Measurements from ENCODE around the gene TMEM132D. TPM values are rescaled to one million over a fixed set of nuclear protein-coding genes. Genes with fewer than 3 reads are reported as not detected.
"Not testable (repeated sequence)": the region's sequence is repeated elsewhere in the genome, so short reads cannot be mapped to it uniquely, and the experiment has no call there.

Gene TMEM132D
- total RNA-seq, 2 donors from 2014 or later: not detected

GRCh38 chr12:129230995-129231394 lies 672.8 kb downstream of the TMEM132D start:
- DNase-seq (ENCODE audit: low spot score in 2 of 2) (no peak), ATAC-seq (no peak)
- Mint-ChIP-seq H3K27ac (no peak overlapping the region), H3K9me3 (peaks cover 0 to 6% of the 10 kb centered on the region in 2 donors), H3K36me3 (peaks cover 0 to 7% of the 10 kb centered on the region in 2 donors)

DNA sequence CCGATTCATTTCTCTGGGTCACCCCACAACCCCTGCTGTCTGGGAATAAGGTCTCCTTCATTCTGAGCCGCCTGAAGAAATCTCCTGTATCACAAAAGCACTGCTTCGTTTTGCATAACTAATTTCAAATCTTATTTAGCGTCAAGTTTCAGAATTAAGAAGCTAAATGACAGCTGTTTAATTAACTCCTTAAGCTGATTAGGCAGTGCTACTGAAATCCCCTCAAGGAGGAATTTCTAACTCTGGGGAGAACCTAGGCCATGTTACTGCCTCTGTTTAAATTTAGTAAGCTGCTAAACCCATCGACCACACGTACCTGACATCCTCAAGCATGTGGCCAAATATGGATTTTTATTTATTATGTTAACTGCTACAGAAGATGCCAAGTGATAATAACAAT lies 677.0 kb downstream of the TMEM132D start:
- DNase-seq (ENCODE audit: low spot score in 2 of 2) (no peak), ATAC-seq (no peak)
- peaks cover 0 to 6% of the 10 kb centered on the region in 2 donors for H3K9me3 Mint-ChIP-seq
- H3K36me3 Mint-ChIP-seq: peaks cover 0 to 7% of the 10 kb centered on the region in 2 donors
- no peak overlapping the region for H3K27ac Mint-ChIP-seq

GRCh38 chr12:129226005-129226404 lies 677.8 kb downstream of the TMEM132D start:
- DNase-seq (ENCODE audit: low spot score in 2 of 2) (no peak), ATAC-seq (no peak)
- Mint-ChIP-seq H3K36me3 (peaks cover 0 to 13% of the 10 kb centered on the region in 2 donors), H3K9me3 (peaks cover 5 to 6% of the 10 kb centered on the region in 2 donors), H3K27ac (no peak overlapping the region)

DNA sequence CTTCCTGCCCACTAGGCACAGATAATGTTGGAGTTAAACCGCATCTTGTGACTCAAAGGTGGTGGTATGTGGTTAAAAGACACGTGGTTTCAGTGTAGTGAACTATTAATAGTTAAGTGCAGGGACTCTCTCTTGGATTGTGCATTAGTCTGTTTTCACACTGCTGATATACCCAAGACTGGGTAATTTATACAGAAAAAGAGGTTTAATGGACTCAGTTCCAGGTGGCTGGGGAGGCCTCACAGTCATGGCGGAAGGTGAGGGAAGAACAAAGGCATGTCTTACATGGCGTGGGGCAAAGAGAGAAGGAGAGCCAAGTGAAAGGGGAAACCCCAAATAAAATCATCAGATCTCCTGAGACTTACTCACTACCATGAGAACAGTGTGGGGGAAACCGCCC lies 688.3 kb downstream of the TMEM132D start:
- Mint-ChIP-seq H3K27ac (no peak overlapping the region), H3K36me3 (peaks cover 0 to 9% of the 10 kb centered on the region in 2 donors), H3K9me3 (peaks cover 14 to 23% of the 10 kb centered on the region in 2 donors)
- DNase-seq (ENCODE audit: low spot score in 2 of 2): no peak
- no peak for ATAC-seq

DNA sequence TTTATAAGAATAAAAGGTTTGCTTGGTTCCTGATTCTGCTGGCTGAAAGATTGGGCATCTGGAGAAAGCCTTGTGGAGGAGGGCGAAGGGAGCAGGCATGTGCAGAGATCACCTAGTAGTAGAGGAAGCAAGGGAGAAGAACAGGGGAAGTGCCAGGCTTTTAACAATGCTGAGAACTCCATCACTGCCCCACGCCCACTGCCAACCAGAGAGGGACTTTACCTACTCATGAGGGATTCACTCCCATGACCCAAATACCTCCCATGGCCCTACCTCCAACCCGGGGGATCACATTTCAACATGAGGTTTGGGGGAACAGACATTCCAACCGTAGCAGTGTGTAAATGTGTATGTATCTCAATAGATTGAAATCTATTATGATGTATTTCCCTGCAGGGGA lies 690.3 kb downstream of the TMEM132D start:
- Mint-ChIP-seq H3K9me3 (peaks cover 15 to 22% of the 10 kb centered on the region in 2 donors), H3K27ac (no peak overlapping the region), H3K36me3 (peaks cover 0 to under 1% of the 10 kb centered on the region in 2 donors)
- DNase-seq (ENCODE audit: low spot score in 2 of 2) (no peak), ATAC-seq (no peak)

- H3K27ac Mint-ChIP-seq: no peak overlapping the region
- no peak for ATAC-seq
- peaks cover 15 to 20% of the 10 kb centered on the region in 2 donors for H3K9me3 Mint-ChIP-seq
- no peak for DNase-seq (ENCODE audit: low spot score in 2 of 2)
- H3K36me3 Mint-ChIP-seq: no peaks in the 10 kb centered on the region
These were observed 691.8 kb downstream of the TMEM132D start for GRCh38 chr12:129211862-129212630.

DNA sequence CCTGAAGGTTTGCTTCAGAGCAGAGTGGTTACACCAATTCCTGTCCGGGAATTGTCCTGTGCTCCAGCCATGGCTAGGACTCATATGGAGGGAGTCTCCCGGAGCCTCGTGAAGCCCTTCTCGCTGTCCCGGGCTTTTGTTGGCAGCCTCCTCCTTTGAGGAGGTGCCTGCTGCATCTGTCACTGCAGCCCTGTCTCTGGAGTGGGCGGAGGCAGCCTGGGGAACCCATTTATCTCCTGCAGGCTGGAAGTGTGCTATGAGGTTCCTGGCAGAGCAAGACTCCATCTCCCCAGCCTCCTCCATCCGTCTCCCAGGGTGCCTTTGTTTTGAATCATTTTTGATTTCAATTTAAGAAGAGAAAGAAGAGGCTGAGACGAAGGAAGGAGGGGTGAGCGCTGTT lies 695.3 kb downstream of the TMEM132D start:
- no peak overlapping the region for H3K27ac Mint-ChIP-seq
- peaks cover 0 to 17% of the 10 kb centered on the region in 2 donors for H3K9me3 Mint-ChIP-seq
- no peak for ATAC-seq
- H3K36me3 Mint-ChIP-seq: no peaks in the 10 kb centered on the region
- DNase-seq (ENCODE audit: low spot score in 2 of 2): no peak

DNA sequence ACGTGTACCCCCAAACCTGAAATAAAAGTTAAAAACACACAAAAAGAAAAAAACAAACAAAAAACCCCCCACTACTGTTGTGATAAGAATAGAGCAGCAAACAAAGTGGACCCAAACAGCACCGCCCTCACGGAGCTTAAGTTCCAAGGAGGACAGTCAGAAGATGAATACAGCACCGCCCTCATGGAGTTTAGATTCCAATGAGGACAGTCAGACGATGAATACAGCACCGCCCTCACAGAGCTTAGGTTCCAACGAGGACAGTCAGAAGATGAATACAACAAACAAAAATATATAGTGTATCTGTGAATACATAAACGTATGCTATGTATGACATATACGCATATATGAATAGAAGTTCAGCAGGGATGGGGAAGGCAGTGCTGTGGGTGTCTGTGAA lies 696.7 kb downstream of the TMEM132D start:
- ATAC-seq (no peak), DNase-seq (ENCODE audit: low spot score in 2 of 2) (no peak)
- Mint-ChIP-seq H3K9me3 (peaks cover 0 to 17% of the 10 kb centered on the region in 2 donors), H3K36me3 (no peaks in the 10 kb centered on the region), H3K27ac (no peak overlapping the region)

DNA sequence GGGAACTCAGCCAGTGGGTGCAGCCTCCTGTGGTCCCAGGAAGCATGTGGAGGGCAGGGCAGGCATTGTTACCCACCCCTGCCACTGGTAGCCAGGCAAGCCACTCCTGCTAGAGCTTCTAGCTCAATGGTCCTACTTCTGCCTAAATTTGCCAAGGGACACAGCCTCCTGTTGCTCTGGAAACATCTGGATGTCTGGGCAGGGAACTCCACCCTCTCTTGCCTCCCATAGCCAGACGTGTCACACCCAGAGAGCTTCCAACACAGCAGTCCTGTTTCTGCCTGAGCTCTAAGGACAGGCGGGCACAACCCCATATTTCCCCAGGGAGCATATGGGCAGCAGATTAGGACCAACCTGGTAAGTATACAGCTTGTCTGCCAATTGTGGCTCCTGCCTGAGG lies 700.4 kb downstream of the TMEM132D start:
- H3K36me3 Mint-ChIP-seq: no peaks in the 10 kb centered on the region
- peaks cover 4 to 17% of the 10 kb centered on the region in 2 donors for H3K9me3 Mint-ChIP-seq
- no peak for DNase-seq (ENCODE audit: low spot score in 2 of 2)
- ATAC-seq: no peak
- H3K27ac Mint-ChIP-seq: no peak overlapping the region

DNA sequence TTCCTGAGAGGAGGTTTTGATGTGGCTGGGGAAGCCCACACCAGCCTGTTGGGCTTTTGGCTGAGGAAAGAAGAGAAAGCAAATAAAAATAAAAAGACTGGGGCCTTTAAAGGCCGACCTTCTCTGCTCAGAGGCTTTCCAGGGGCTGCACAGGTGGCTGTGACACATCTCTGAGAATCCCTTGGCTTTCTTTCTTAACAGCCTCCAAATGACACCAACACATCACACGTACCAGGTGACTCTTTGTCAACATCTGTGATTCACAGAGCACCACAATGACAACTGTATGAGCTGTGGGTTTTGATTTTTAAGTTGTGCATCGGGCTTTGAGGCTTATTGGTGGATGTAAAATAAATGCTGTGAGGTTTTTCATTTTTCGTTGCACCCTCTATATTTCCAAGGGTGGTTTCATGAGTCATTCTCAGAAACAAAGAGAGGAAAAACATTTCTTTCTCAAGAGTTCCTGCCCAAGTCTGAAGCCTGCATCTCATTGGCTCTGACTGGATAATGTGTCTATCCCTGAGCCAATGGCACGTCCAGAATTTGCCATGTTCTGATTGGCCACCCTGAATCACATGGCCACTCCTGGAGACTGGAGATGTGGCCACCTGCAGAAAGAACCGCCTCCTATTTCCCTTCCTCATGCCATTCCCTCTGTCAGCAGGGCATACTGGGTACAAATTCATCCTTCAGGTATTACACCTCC lies 701.6 kb downstream of the TMEM132D start:
- H3K9me3 Mint-ChIP-seq: peaks cover 7 to 15% of the 10 kb centered on the region in 2 donors
- no peaks in the 10 kb centered on the region for H3K36me3 Mint-ChIP-seq
- no peak overlapping the region for H3K27ac Mint-ChIP-seq
- peak in 1 of 2 donors; percentile 75 for ATAC-seq
- no peak for DNase-seq (ENCODE audit: low spot score in 2 of 2)

DNA sequence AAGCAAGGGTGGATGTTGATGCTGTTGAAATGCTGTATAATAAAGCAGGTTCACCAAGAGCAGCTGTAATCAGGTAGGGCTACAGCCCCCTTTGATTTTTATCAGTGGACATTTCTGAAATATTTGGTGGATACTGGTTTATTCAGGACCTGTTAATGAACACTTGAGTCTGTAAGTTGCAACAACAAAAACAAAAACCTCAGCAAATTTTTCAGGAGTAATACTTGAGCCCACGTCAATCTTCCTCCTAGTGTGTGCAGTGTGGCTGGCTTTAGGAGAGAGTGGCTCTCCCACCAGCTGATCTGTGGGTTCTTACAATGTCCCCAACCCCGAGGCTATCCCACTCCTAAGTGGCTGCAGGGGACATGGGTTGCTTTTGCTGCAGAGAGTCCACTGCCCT lies 702.8 kb downstream of the TMEM132D start:
- ATAC-seq: no peak
- Mint-ChIP-seq H3K9me3 (peaks cover 7 to 12% of the 10 kb centered on the region in 2 donors), H3K36me3 (no peaks in the 10 kb centered on the region), H3K27ac (no peak overlapping the region)
- DNase-seq (ENCODE audit: low spot score in 2 of 2): no peak

DNA sequence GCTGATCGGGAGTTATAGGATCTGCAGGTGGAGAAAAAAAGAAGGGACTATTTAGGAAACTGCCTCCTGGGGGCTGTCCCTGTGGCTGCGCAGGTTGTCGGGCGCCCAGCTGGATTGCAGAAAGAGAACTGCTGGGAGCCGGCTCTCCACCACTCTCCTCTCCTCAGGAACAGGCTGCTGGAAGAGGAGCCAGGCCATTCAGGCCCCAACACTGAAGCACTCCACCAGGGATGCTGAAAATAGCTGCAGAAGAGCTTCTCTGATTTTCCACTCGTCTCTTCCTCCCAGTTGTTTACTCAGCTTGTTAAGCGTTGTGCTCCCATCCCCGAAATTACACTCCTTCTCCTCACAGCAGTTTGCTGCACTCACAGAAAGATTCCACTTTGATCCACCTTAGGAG lies 703.2 kb downstream of the TMEM132D start:
- no peak overlapping the region for H3K27ac Mint-ChIP-seq
- H3K9me3 Mint-ChIP-seq: peaks cover 7 to 12% of the 10 kb centered on the region in 2 donors
- no peak for DNase-seq (ENCODE audit: low spot score in 2 of 2)
- no peaks in the 10 kb centered on the region for H3K36me3 Mint-ChIP-seq
- ATAC-seq: no peak

DNA sequence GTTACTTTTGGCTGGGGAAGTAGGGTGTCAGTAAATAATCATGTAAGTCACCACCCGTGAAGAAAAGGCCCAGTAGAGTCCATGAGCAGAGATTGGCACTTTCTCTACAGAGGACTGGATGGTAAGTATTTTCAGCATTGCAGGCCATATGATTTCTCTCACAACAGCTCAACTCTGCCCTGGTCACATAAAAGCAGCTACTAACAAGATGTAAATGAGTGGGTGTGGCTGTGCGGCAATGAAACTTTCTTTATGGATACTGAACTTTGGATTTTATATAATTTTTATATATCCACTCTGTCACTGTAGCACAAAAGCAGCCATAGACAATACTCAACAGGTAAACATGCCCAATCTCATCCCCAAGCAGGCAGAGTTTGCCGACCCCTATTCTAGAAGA lies 706.9 kb downstream of the TMEM132D start:
- no peak for DNase-seq (ENCODE audit: low spot score in 2 of 2)
- no peak for ATAC-seq
- Mint-ChIP-seq H3K27ac (no peak overlapping the region), H3K36me3 (peaks cover 0 to 5% of the 10 kb centered on the region in 2 donors), H3K9me3 (peaks cover 12 to 18% of the 10 kb centered on the region in 2 donors)

DNA sequence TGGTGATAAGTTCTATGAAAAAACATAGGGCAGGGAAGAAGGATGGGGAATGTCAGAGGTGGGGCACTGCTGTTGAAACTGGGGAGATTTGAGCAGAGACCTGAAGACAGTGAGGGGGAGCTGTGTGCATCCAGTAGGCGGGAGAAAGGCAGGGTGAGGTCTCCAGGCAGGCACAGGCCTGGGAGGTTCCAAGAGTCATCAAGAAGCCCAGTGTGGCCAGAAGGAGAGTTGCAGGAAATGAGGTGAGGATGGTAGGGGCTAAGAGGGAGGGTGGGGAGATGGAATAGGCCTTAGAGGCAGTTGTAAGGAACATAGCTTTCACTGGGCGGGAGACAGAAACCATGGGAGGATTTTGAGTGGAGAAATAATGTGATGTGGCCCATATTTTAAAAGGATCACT lies 708.7 kb downstream of the TMEM132D start:
- no peak overlapping the region for H3K27ac Mint-ChIP-seq
- H3K36me3 Mint-ChIP-seq: peaks cover 0 to 5% of the 10 kb centered on the region in 2 donors
- peaks cover 8 to 13% of the 10 kb centered on the region in 2 donors for H3K9me3 Mint-ChIP-seq
- ATAC-seq: no peak
- no peak for DNase-seq (ENCODE audit: low spot score in 2 of 2)

DNA sequence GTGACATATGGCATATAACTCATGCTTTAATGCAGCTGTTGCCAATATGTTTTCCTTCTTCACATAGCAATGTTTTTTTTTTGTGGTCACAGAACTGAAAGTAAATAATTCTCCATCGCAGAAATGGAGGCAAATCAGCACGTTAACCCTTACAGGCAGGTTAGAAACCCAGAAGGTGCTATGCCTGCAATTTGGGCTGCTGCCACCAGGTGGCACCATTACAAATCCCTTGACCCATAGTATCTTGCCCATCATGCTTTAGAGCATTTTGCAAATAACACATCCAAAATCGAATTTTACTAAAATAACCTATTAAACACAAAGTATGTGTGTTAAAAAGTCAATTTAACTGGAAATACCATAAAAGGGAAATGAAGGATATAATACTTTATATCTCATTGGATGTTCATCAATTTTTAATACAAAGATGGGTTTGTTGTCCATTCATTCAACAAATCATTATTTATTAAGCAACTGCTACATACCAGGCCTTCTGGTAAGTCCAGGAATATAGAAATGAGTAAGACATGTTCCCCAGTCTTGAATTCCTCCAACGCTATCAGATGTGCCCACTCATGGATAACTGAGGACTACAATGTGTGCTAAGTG lies 710.5 kb downstream of the TMEM132D start:
- ATAC-seq: no peak
- Mint-ChIP-seq H3K36me3 (peaks cover 0 to 5% of the 10 kb centered on the region in 2 donors), H3K27ac (no peak overlapping the region), H3K9me3 (peaks cover 12 to 13% of the 10 kb centered on the region in 2 donors)
- DNase-seq (ENCODE audit: low spot score in 2 of 2): peak in 1 of 2 donors; percentile 29

DNA sequence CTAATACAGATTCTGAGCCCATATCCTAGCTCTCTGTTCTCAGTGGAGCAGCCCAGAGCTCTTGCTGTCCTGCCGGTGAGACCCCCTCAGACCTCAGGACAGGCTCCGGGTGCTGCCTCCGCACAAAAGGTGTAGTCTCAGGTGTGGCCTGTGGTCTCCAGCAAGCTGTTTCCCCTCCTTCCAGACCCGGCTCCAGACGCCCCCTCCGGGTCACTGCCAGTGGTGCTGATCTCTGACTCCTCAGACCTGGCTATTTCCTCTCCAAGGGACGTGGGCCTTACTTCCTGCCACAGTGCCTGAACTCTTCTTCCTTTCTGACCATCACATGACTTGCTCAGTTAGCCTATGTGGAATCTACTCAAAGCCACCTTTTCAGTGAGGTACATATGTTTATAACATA lies 713.0 kb downstream of the TMEM132D start:
- Mint-ChIP-seq H3K27ac (no peak overlapping the region), H3K36me3 (peaks cover 0 to 5% of the 10 kb centered on the region in 2 donors), H3K9me3 (peaks cover 13% of the 10 kb centered on the region in 2 donors)
- ATAC-seq: no peak
- no peak for DNase-seq (ENCODE audit: low spot score in 2 of 2)

DNA sequence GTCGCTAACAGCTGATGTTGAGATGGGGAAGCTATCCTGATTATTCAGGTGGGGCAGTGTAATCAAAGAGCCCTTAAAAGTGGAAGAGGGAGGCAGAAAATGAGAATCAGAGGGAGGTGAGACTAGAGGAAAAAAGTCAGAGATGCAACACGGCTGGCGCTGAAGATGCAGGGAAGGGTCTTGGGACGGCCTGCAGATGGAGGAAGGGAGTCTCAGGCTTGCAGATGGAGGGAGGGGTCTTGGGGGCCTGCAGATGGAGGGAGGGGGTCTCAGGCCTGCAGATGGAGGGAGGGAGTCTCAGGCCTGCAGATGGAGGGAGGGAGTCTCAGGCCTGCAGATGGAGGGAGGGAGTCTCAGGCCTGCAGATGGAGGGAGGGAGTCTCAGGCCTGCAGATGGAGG lies 713.9 kb downstream of the TMEM132D start:
- not testable (repeated sequence) for ATAC-seq; DNase-seq (ENCODE audit: low spot score in 2 of 2); H3K27ac Mint-ChIP-seq; H3K36me3 Mint-ChIP-seq
- H3K9me3 Mint-ChIP-seq: peaks cover 13 to 18% of the 10 kb centered on the region in 2 donors

Measured in activated naive CD4-positive, alpha-beta T cell treated with anti-CD3 and anti-CD28 coated beads, Interleukin-2, amount 50 U/mL, for 72 hours (primary cell).